HCT116 (cell line): ENCODE measurements around the gene GP9. TPM values are rescaled to one million over a fixed set of nuclear protein-coding genes. Genes with fewer than 3 reads are reported as not detected.

Experiments
- ATAC-seq: fragments of 200-7000 bp; cut with Tn5 transposase; 2 replicates; pipeline ENCODE4 v1.9.1; 2020; ENCODE audit warnings: mild to moderate bottlenecking, moderate library complexity
- BruUV-seq: library from RNA; stranded (reverse); fragments of 400-500 nt; replicated peaks from 2 replicates; lab custom pipeline; 2021; lab: Mats Ljungman, UMichigan
- CTCF ChIA-PET: fragments of 300-600 bp; sonication (Branson Sonifier 250); formaldehyde crosslinking; loops from one replicate; lab custom pipeline; 2021; ENCODE audit warnings: antibody characterized with exemption; lab: Charles Lee
- POLR2A ChIA-PET: fragments of 300-600, 350-600 bp; sonication (Branson Sonifier 250); formaldehyde crosslinking; loops from one replicate; lab custom pipeline; 2021; ENCODE audit warnings: antibody characterized with exemption; lab: Charles Lee
- RAD21 ChIA-PET, 2 experiments: fragments of 300-600 bp; sonication (Branson Sonifier 250); formaldehyde crosslinking; loops; one replicate each; lab custom pipeline; 2023; ENCODE audit warnings: low total read pairs in 2 of 2; ENCODE audit not compliant: uncharacterized antibody in 2 of 2, unreplicated experiment in 2 of 2, low non-redundant PET in 1 of 2; lab: Charles Lee
- DNase-seq: peaks from one replicate; pipeline ENCODE4 v3.0.0-alpha.2; 2010; ENCODE audit warnings: low read depth, low spot score
- H2AFZ ChIP-seq: fragments of 200-600 bp; shearing (Covaris generic), sonication (generic); 2 replicates; pipeline ENCODE4 v1.6.1; 2017; ENCODE audit warnings: low read depth, mixed run types, mixed read lengths, antibody characterized with exemption, low read length; ENCODE audit not compliant: poor library complexity, severe bottlenecking
- H3K27ac ChIP-seq: 2 replicates; pipeline ENCODE4 v1.5.1; 2012; ENCODE audit warnings: low read depth, low read length
- H3K27me3 ChIP-seq: fragments of 200-600 bp; sonication (generic); 2 replicates; pipeline ENCODE4 v1.6.1; 2016; ENCODE audit warnings: mixed run types, low read length, mixed read lengths; ENCODE audit not compliant: insufficient read depth
- H3K36me3 ChIP-seq, 2 experiments: fragments of 200-500 bp in 1 of 2; fragments of 200-600 bp in 1 of 2; sonication (Bioruptor generic) in 1 of 2; sonication (generic) in 1 of 2; 2 replicates each; pipeline versions ENCODE4 v1.5.1 to v1.6.1; 2014 to 2016; ENCODE audit warnings: low read length in 2 of 2, inconsistent platforms in 1 of 2, mixed read lengths in 1 of 2, mixed run types in 1 of 2; ENCODE audit not compliant: insufficient read depth in 2 of 2, control insufficient read depth in 1 of 2
- H3K4me1 ChIP-seq, 2 experiments: fragments of 200-600 bp in 1 of 2; sonication (generic) in 1 of 2; 2 replicates each; pipeline versions ENCODE4 v1.5.1 to v1.6.1; 2012 to 2017; ENCODE audit warnings: low read length in 2 of 2, inconsistent platforms in 1 of 2, mild to moderate bottlenecking in 1 of 2, mixed read lengths in 1 of 2, mixed run types in 1 of 2, moderate library complexity in 1 of 2; ENCODE audit not compliant: insufficient read depth in 2 of 2, control insufficient read depth in 1 of 2
- H3K4me2 ChIP-seq: fragments of 200-600 bp; sonication (generic); 2 replicates; pipeline ENCODE4 v1.6.1; 2017; ENCODE audit warnings: mixed run types, low read length, mixed read lengths
- H3K4me3 ChIP-seq, 2 experiments: fragments of 200-600 bp in 1 of 2; sonication (generic) in 1 of 2; replicated peaks in 1 of 2; 2 replicates each; pipeline ENCODE4 v1.5.1; 2011 to 2016; ENCODE audit warnings: low read length in 2 of 2, control low read depth in 1 of 2, low read depth in 1 of 2, mild to moderate bottlenecking in 1 of 2, mixed read lengths in 1 of 2, mixed run types in 1 of 2
- H3K79me2 ChIP-seq: fragments of 200-600 bp; sonication (generic); 2 replicates; pipeline ENCODE4 v1.6.1; 2017; ENCODE audit warnings: mild to moderate bottlenecking, mixed run types, low read length, moderate library complexity, mixed read lengths; ENCODE audit not compliant: insufficient read depth
- H3K9ac ChIP-seq: fragments of 200-600 bp; sonication (generic); 2 replicates; pipeline ENCODE4 v1.6.1; 2016; ENCODE audit warnings: low read length, mixed read lengths
- H3K9me2 ChIP-seq: fragments of 200-600 bp; sonication (generic), shearing (Covaris generic); 2 replicates; pipeline ENCODE4 v1.6.1; 2017; ENCODE audit warnings: mixed run types, mild to moderate bottlenecking, moderate library complexity; ENCODE audit not compliant: insufficient read depth
- H3K9me3 ChIP-seq, 2 experiments: fragments of 200-500 bp in 1 of 2; fragments of 200-600 bp in 1 of 2; sonication (Bioruptor generic) in 1 of 2; sonication (generic) in 1 of 2; 2 replicates each; pipeline ENCODE4 v1.6.1; 2014 to 2017; ENCODE audit warnings: low read length in 2 of 2, mixed read lengths in 2 of 2, inconsistent platforms in 1 of 2, low read depth in 1 of 2, mild to moderate bottlenecking in 1 of 2, mixed run types in 1 of 2, moderate library complexity in 1 of 2; ENCODE audit not compliant: control insufficient read depth in 1 of 2, insufficient read depth in 1 of 2
- H4K20me1 ChIP-seq: fragments of 200-600 bp; sonication (generic), shearing (Covaris generic); 2 replicates; pipeline ENCODE4 v1.6.1; 2017; ENCODE audit warnings: mixed run types, mild to moderate bottlenecking, moderate library complexity; ENCODE audit not compliant: insufficient read depth
- CBX3 ChIP-seq: IDR thresholded peaks from 2 replicates; pipeline ENCODE4 v1.6.1; 2012; ENCODE audit warnings: low read depth
- CEBPB ChIP-seq: IDR thresholded peaks from 2 replicates; pipeline ENCODE4 v1.6.1; 2012; ENCODE audit warnings: low read depth
- EGR1 ChIP-seq: IDR thresholded peaks from 2 replicates; pipeline ENCODE4 v1.6.1; 2012; ENCODE audit warnings: low read depth
- EZH2 ChIP-seq: fragments of 200-600 bp; sonication (generic); IDR thresholded peaks from 2 replicates; pipeline ENCODE4 v1.6.1; 2017; ENCODE audit warnings: antibody characterized with exemption, mixed run types
- EZH2phosphoT487 ChIP-seq: fragments of 200-600 bp; IDR thresholded peaks from 2 replicates; pipeline ENCODE4 v1.6.1; 2018; ENCODE audit warnings: antibody characterized with exemption, borderline replicate concordance
- JUND ChIP-seq: IDR thresholded peaks from 2 replicates; pipeline ENCODE4 v1.6.1; 2012
- MAX ChIP-seq: IDR thresholded peaks from 2 replicates; pipeline ENCODE4 v1.6.1; 2012
- POLR2A ChIP-seq: IDR thresholded peaks from 2 replicates; pipeline ENCODE4 v1.7.0; 2011; ENCODE audit warnings: borderline replicate concordance; ENCODE audit not compliant: insufficient read depth, insufficient read length; ENCODE audit errors: extremely low read depth
- POLR2AphosphoS5 ChIP-seq: IDR thresholded peaks from 2 replicates; pipeline ENCODE4 v1.6.1; 2011; ENCODE audit warnings: mild to moderate bottlenecking, low read depth, low read length, moderate library complexity
- TCF7L2 ChIP-seq: IDR thresholded peaks from 2 replicates; pipeline ENCODE4 v1.7.0; 2011; ENCODE audit warnings: borderline replicate concordance, inconsistent platforms; ENCODE audit not compliant: insufficient read depth, insufficient read length; ENCODE audit errors: extremely low read depth
- YY1 ChIP-seq: IDR thresholded peaks from 2 replicates; pipeline ENCODE4 v1.6.1; 2011; ENCODE audit warnings: low read length, low read depth, moderate library complexity, mild to moderate bottlenecking; ENCODE audit not compliant: insufficient replicate concordance; ENCODE audit errors: extremely low read depth
- ZNF274 ChIP-seq: fragments of 200-500 bp; sonication (Bioruptor generic); IDR thresholded peaks from 2 replicates; pipeline ENCODE4 v1.6.1; 2014; ENCODE audit warnings: mild to moderate bottlenecking, low read depth, low read length, inconsistent platforms
- intact Hi-C: fragments of 100-400 bp; cut with micrococcal nuclease; formaldehyde crosslinking; loops from 2 replicates; pipeline ENCODE4 v1.10.0; 2022
- total RNA-seq: library from RNA; stranded (reverse); gene quantifications from one replicate; pipeline ENCODE4 v1.2.1, GENCODE V29; 2021; ENCODE audit not compliant: unreplicated experiment
- TF ChIP-seq, protein P1 (sequence below), 3 experiments: fragments of 200-600 bp in 1 of 3; sonication (generic) in 1 of 3; IDR thresholded peaks in 2 of 3; conservative IDR thresholded peaks in 1 of 3; 2 replicates each; pipeline ENCODE4 v1.5.1; 2012 to 2017; ENCODE audit warnings: low read depth in 2 of 3, low read length in 2 of 3, antibody characterized with exemption in 1 of 3, borderline replicate concordance in 1 of 3, control low read depth in 1 of 3, mild to moderate bottlenecking in 1 of 3, mixed read lengths in 1 of 3, mixed run types in 1 of 3, moderate library complexity in 1 of 3; ENCODE audit not compliant: insufficient read depth in 1 of 3
- TF ChIP-seq, protein P2 (sequence below): IDR thresholded peaks from 2 replicates; pipeline ENCODE4 v1.6.1; 2011; ENCODE audit warnings: mild to moderate bottlenecking, low read length, moderate library complexity; ENCODE audit not compliant: insufficient replicate concordance; ENCODE audit errors: extremely low read depth

GP9 gene
- total RNA-seq, 1 experiment from 2014 or later, result not detected

DNA sequence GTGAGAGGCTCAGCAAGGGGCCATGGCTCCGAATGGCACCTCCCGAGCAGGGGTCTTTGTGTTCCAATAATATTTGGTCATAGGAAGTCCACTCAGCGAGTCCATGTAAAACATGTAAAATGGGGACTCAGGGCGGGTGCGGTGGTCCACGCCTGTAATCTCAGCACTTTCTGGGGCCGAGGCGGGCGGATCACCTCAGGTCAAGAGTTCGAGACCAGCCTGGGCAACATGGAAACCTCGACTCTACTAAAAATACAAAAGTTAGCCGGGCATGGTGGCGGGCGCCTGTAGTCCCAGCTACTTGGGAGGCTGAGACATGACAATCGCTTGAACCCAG, 33.1 kb upstream of the GP9 start:
- intact Hi-C loops, result loop anchor here (10.0 kb wide), 1 partner anchor 217 kb away; the partner anchor contains the start of gene COPG1
- Histone ChIP-seq H3K4me1 (peaks cover 6 to 19% of the 10 kb centered on the region in 2 experiments), H3K27me3 (no peaks in the 10 kb centered on the region), H2AFZ (peak overlapping the region; percentile 94), H3K36me3 (no peaks in the 10 kb centered on the region), H3K9me3 (no peaks in the 10 kb centered on the region), H4K20me1 (no peaks in the 10 kb centered on the region), H3K79me2 (no peaks in the 10 kb centered on the region), H3K4me2 (peak overlapping the region; percentile 97), H3K4me3 (peak overlapping the region; percentile 45 to 64), H3K27ac (peak overlapping the region; percentile 30; the same call in 1 of the 2 replicates), H3K9me2 (no peaks in the 10 kb centered on the region), H3K9ac (peak overlapping the region; percentile 67)
- ATAC-seq, result no peak; the same call in 1 of the 2 replicates
- POLR2A ChIA-PET, result interaction anchor here (0.6 to 2.1 kb wide), 7 partner anchors 11 to 94 kb away, joined by 3 to 10 read pairs (median 5); partner anchors contain the start of gene RAB43
- CTCF ChIA-PET, result interaction anchor here (1.1 to 3.1 kb wide), 6 partner anchors 9 to 289 kb away, joined by 3 to 25 read pairs (median 6); a partner anchor contains a TSS
- no peak for TF ChIP-seq ZNF274
- TF ChIP-seq POLR2A, result no peak
- TF ChIP-seq CEBPB, result no peak
- TF ChIP-seq CBX3, result no peak
- TF ChIP-seq YY1, result no peak
- TF ChIP-seq EGR1, result no peak
- TF ChIP-seq MAX, result no peak
- DNase-seq, result no peak
- BruUV-seq, result no TSS peak
- RAD21 ChIA-PET, result no interaction called here

GRCh38 chr3:129028866-129029265, 31.7 kb upstream of the GP9 start:
- Histone ChIP-seq H3K4me3 (no peak overlapping the region), H3K27me3 (no peaks in the 10 kb centered on the region), H3K27ac (no peak overlapping the region), H3K9me2 (no peaks in the 10 kb centered on the region), H4K20me1 (no peaks in the 10 kb centered on the region), H3K4me2 (no peak overlapping the region), H3K36me3 (no peaks in the 10 kb centered on the region), H2AFZ (no peak overlapping the region), H3K4me1 (peaks cover 6 to 19% of the 10 kb centered on the region in 2 experiments), H3K79me2 (no peaks in the 10 kb centered on the region), H3K9me3 (no peaks in the 10 kb centered on the region), H3K9ac (no peak overlapping the region)
- RAD21 ChIA-PET, result no interaction called here
- no peak for DNase-seq
- intact Hi-C loops, result loop anchor here (10.0 kb wide), 1 partner anchor 216 kb away; the partner anchor contains the start of gene COPG1
- TF ChIP-seq TCF7L2, result no peak
- no peak for TF ChIP-seq YY1
- TF ChIP-seq POLR2A, result no peak
- TF ChIP-seq MAX, result no peak
- no peak for TF ChIP-seq EZH2
- no peak for TF ChIP-seq EGR1
- no peak for TF ChIP-seq JUND
- TF ChIP-seq, protein P1, sequence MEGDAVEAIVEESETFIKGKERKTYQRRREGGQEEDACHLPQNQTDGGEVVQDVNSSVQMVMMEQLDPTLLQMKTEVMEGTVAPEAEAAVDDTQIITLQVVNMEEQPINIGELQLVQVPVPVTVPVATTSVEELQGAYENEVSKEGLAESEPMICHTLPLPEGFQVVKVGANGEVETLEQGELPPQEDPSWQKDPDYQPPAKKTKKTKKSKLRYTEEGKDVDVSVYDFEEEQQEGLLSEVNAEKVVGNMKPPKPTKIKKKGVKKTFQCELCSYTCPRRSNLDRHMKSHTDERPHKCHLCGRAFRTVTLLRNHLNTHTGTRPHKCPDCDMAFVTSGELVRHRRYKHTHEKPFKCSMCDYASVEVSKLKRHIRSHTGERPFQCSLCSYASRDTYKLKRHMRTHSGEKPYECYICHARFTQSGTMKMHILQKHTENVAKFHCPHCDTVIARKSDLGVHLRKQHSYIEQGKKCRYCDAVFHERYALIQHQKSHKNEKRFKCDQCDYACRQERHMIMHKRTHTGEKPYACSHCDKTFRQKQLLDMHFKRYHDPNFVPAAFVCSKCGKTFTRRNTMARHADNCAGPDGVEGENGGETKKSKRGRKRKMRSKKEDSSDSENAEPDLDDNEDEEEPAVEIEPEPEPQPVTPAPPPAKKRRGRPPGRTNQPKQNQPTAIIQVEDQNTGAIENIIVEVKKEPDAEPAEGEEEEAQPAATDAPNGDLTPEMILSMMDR (IDR thresholded peaks at IDR 0.05 in 2 of 3, conservative IDR thresholded peaks at IDR 0.05 in 1 of 3; ENCODE audit: borderline replicate concordance in 1 of 3, insufficient read depth in 1 of 3, low read depth in 2 of 3, low read length in 2 of 3), result no peak
- TF ChIP-seq POLR2AphosphoS5, result no peak
- TF ChIP-seq EZH2phosphoT487, result no peak
- no peak for TF ChIP-seq ZNF274
- TF ChIP-seq, protein P2, sequence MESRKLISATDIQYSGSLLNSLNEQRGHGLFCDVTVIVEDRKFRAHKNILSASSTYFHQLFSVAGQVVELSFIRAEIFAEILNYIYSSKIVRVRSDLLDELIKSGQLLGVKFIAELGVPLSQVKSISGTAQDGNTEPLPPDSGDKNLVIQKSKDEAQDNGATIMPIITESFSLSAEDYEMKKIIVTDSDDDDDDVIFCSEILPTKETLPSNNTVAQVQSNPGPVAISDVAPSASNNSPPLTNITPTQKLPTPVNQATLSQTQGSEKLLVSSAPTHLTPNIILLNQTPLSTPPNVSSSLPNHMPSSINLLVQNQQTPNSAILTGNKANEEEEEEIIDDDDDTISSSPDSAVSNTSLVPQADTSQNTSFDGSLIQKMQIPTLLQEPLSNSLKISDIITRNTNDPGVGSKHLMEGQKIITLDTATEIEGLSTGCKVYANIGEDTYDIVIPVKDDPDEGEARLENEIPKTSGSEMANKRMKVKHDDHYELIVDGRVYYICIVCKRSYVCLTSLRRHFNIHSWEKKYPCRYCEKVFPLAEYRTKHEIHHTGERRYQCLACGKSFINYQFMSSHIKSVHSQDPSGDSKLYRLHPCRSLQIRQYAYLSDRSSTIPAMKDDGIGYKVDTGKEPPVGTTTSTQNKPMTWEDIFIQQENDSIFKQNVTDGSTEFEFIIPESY, result no peak
- ATAC-seq, result no peak
- CTCF ChIA-PET, result interaction anchor here (1.3 to 1.5 kb wide), 3 partner anchors 13 to 216 kb away, joined by 3 to 7 read pairs (median 4); no protein-coding TSS in a partner anchor
- POLR2A ChIA-PET, result interaction anchor here (2.1 kb wide), 1 partner anchor 25 kb away, joined by 10 read pairs; no protein-coding TSS in a partner anchor
- no TSS peak for BruUV-seq
